Muscle of leg (tissue), 11 donors: ENCODE results near the gene FBN1. TPM values are rescaled to one million over a fixed set of nuclear protein-coding genes. Genes with fewer than 3 reads are reported as not detected.

ENCODE experiments used
- DNase-seq: peaks from one replicate; pipeline ENCODE4 v3.0.0; 2013
- H3K27ac ChIP-seq: one replicate; pipeline ENCODE4 v1.5.1; 2013; ENCODE audit warnings: mild to moderate bottlenecking, low read length, control low read depth
- H3K27me3 ChIP-seq: one replicate; pipeline ENCODE4 v1.6.1; 2013; ENCODE audit warnings: low read length; ENCODE audit not compliant: control insufficient read depth, insufficient read depth
- H3K36me3 ChIP-seq: one replicate; pipeline ENCODE4 v1.6.1; 2013; ENCODE audit warnings: low read length; ENCODE audit not compliant: control insufficient read depth, insufficient read depth
- H3K4me1 ChIP-seq: one replicate; pipeline ENCODE4 v1.6.1; 2013; ENCODE audit warnings: low read length; ENCODE audit not compliant: control insufficient read depth, insufficient read depth
- H3K4me3 ChIP-seq: one replicate; pipeline ENCODE4 v1.5.1; 2013; ENCODE audit warnings: low read length, control low read depth
- H3K9me3 ChIP-seq: replicated peaks from 2 replicates; pipeline ENCODE4 v1.6.1; 2013; ENCODE audit warnings: low read depth, low read length; ENCODE audit not compliant: control insufficient read depth
- WGBS: methylation state at CpG from one replicate; pipeline ENCODE4 v1.1.5; 2013; ENCODE audit warnings: missing lambda C conversion rate; ENCODE audit not compliant: insufficient coverage; 5-methylcytosine and 5-hydroxymethylcytosine counted together
- polyA plus RNA-seq, 8 donors: library from polyadenylated mRNA; unstranded; fragments of 120-200 nt; gene quantifications; one replicate each; pipeline versions ENCODE4 v1.2.1 to v1.2.3, GENCODE V29; 2013; ENCODE audit warnings: inconsistent platforms in 1 of 8, low replicate concordance in 1 of 8; ENCODE audit not compliant: insufficient read length in 8 of 8, insufficient read depth in 1 of 8
- total RNA-seq: library from RNA; stranded (reverse); fragments of 120-200 nt; gene quantifications from one replicate; pipeline ENCODE4 v1.2.4, GENCODE V29; 2013

Gene FBN1
- total and polyA plus RNA-seq, 9 donors: 137 to 392 (median 243) TPM

DNA sequence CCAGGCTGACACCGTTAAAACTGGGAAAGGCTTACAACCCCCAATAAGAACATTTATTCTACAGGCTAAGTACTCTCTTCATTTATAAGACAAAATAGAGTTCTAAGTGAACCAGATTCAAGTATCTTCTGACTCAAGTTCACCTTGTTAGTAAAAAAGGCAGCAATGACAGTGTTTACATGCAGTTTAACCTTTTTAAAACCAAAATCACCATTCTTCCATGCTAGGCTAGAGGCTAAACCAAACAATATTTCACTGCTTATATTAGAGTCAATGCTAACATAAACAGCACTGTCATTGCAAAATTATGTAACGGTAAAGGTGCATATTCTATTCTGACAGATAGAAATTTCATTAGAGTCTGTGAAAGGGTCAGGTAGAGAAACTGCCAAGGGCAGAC is 118.0 kb downstream of the FBN1 start:
- peaks cover 43% of the 10 kb centered on the region for H3K36me3 ChIP-seq
- no CpG with 5 or more reads among the region's 2 CpGs for WGBS
- no peak for DNase-seq

DNA sequence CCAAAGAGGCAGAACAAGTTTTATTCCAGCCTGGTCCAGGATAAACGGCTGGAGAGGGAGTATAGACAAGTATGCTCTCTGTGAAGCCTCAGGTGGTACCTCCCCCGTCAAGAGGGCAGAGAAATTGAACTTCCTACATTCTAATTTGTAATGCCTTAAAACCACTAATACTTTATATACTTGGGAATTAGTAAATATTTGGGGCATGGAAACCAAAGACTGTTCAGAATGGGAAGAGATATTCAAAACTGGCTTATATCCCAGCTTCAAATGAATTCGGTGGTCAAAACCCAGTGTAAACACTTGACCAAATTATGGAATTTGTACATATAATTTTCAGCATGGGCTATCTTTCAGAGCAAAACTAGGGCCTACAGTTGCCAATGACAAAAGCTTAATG is 122.6 kb downstream of the FBN1 start:
- Histone ChIP-seq H3K27me3 (no peaks in the 10 kb centered on the region), H3K9me3 (no peaks in the 10 kb centered on the region), H3K27ac (no peak overlapping the region), H3K4me3 (no peak overlapping the region), H3K4me1 (peaks cover 3% of the 10 kb centered on the region), H3K36me3 (peaks cover 32% of the 10 kb centered on the region)
- DNase-seq: no peak
- no CpG with 5 or more reads among the region's 3 CpGs for WGBS

More for the DNA sequence above, 118.0 kb downstream of the FBN1 start:
- Histone ChIP-seq H3K27ac (no peak overlapping the region), H3K4me3 (no peak overlapping the region), H3K9me3 (no peaks in the 10 kb centered on the region), H3K27me3 (no peaks in the 10 kb centered on the region), H3K4me1 (no peaks in the 10 kb centered on the region)

DNA sequence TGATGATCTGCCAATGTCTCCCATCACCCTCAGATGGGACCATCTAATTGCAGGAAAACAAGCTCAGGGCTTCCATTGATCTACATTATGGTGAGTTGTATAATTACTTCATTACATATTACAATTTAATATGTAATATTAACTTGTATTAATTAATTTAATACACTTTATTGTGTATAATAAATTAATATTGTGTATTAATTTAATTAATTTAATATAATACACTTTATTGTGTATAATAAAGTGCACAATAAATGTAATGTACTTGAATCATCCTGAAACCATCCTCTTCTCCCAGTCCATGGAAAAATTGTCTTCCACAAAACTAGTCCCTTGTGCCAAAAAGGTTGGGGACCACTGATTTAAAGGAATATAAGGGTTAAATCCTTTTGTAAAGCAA is 123.4 kb downstream of the FBN1 start:
- Histone ChIP-seq H3K9me3 (no peaks in the 10 kb centered on the region), H3K27ac (no peak overlapping the region), H3K4me3 (no peak overlapping the region), H3K4me1 (peaks cover 3% of the 10 kb centered on the region), H3K36me3 (peaks cover 29% of the 10 kb centered on the region), H3K27me3 (no peaks in the 10 kb centered on the region)
- DNase-seq: no peak

DNA sequence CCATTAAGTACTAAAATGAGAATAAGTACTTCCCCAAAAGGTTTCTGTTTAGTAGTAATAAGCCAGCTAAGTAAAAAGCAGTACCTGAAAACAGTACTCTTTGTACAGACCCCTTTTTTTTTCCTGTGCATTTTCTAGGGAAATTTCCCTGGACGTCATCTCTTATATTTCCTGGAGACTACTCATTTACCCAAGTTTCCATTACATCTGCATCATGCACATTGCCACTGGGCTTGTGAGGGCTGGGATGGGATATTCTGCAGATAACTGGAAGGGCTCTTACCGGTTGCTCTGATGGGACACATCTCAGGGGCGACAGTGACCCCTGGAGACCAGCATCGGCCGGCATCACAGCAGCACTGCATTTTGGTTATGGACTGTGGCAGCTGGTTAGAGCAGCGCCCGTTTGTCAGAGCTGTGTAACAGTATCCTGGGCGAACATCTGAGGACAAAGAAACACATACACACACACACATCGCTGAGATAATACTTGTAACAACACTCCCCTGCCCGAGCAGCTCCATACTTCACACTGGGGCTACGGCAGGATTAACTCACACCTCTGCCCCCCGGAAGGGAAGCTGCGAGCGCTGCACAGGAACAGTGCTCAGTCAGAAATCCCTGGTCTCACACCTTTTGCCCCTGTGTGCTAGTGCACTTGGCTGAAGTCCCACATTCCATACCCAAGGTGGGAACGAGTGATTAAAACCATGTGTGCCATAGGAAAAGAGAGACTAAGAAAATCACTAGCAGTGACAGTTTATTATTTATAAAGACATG is 124.9 kb downstream of the FBN1 start:
- H3K9me3 ChIP-seq: no peaks in the 10 kb centered on the region
- peak; percentile 69 for DNase-seq
- peaks cover 24% of the 10 kb centered on the region for H3K36me3 ChIP-seq
- H3K27me3 ChIP-seq: no peaks in the 10 kb centered on the region
- no peak overlapping the region for H3K27ac ChIP-seq
- 61% methylated on average over 7 of the region's 15 CpGs for WGBS
- no peak overlapping the region for H3K4me3 ChIP-seq
- peaks cover 5% of the 10 kb centered on the region for H3K4me1 ChIP-seq

GRCh38 chr15:48516121-48516520 is 129.4 kb downstream of the FBN1 start:
- peaks cover 9% of the 10 kb centered on the region for H3K4me1 ChIP-seq
- DNase-seq: peak; percentile 63
- no peaks in the 10 kb centered on the region for H3K9me3 ChIP-seq
- H3K4me3 ChIP-seq: no peak overlapping the region
- peaks cover 20% of the 10 kb centered on the region for H3K36me3 ChIP-seq
- 50% methylated on average over 3 of the region's 3 CpGs for WGBS
- no peaks in the 10 kb centered on the region for H3K27me3 ChIP-seq
- H3K27ac ChIP-seq: no peak overlapping the region

- Histone ChIP-seq H3K27me3 (no peaks in the 10 kb centered on the region), H3K27ac (no peak overlapping the region), H3K4me1 (peaks cover 6% of the 10 kb centered on the region), H3K36me3 (peaks cover 20% of the 10 kb centered on the region), H3K4me3 (no peak overlapping the region), H3K9me3 (no peaks in the 10 kb centered on the region)
- peak; percentile 39 for DNase-seq
- WGBS: no CpG with 5 or more reads among the region's 2 CpGs
These were observed 130.0 kb downstream of the FBN1 start for GRCh38 chr15:48515500-48515899.

DNA sequence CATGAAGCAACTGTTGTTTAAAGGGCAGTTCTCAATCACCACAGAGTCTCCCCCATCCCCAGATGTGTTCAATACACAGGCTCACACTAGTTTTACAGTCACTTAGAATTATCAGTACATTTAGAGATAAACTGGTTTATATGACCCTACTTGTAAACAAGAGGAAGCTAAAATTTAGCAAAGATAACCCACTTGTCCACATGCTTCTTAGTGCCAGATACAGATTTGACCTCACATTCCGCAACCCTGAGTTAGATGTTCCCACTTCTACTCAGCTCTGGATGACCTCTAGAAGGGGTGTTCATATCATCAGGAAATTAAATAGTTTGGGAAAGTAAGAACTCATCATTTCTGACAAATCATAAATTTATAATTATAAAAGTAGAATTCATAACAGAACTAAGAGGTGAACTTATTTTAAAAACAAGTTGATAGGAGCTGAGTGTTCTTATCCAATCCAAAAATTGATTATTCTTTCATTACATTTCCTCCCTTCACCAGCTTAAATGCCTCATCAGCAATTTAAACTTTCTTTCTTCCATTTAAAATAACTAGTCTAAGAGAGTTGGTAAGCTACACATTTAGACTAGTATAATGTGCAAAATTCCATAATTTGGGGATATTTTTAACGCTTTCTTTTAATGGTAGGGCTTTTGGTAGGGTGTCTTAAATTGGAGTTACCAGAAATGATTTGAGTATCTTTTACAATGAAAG is 131.2 kb downstream of the FBN1 start:
- Histone ChIP-seq H3K4me3 (no peak overlapping the region), H3K27me3 (no peaks in the 10 kb centered on the region), H3K36me3 (peaks cover 19% of the 10 kb centered on the region), H3K9me3 (no peaks in the 10 kb centered on the region), H3K4me1 (peaks cover 6% of the 10 kb centered on the region), H3K27ac (no peak overlapping the region)
- no CpG with 5 or more reads among the region's 2 CpGs for WGBS
- DNase-seq: no peak

- Histone ChIP-seq H3K4me1 (peaks cover 4% of the 10 kb centered on the region), H3K9me3 (no peaks in the 10 kb centered on the region), H3K27me3 (no peaks in the 10 kb centered on the region), H3K4me3 (no peak overlapping the region), H3K36me3 (peaks cover 26% of the 10 kb centered on the region), H3K27ac (no peak overlapping the region)
- no peak for DNase-seq
- WGBS: 79% methylated on average over 4 of the region's 6 CpGs
These were observed 134.5 kb downstream of the FBN1 start for GRCh38 chr15:48510976-48511375.

DNA sequence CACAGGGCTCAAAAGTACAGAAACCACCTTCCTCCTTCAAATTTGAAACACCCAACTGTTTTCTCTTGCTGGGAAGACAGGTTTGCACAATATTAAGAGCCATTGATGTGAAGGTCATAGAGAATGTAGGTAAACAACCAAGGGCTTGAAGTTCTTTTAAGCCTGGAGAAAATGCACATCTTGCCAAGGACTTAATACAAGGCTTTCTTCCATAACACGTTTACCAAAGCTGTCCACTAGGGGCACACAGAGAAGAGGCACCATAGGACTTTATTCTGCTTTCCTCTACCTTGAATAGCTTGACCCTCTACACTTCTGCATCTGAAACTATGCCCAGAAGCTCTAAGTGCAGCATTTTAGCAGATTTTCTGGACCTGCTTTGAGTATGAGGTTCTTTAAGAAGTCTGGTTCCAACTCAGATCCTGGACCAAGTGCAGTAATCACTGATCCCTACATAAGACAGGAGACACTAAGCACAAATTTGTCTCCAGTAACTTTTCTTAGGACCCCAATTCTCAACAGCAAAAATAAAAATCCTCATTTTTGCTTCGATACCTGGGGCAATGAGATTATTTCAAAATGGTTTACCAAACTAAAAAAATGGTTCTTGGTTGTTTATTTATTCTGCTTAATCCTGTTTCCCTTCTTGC is 138.0 kb downstream of the FBN1 start:
- H3K4me1 ChIP-seq: no peaks in the 10 kb centered on the region
- peak; percentile 70 for DNase-seq
- H3K36me3 ChIP-seq: peaks cover 31% of the 10 kb centered on the region

DNA sequence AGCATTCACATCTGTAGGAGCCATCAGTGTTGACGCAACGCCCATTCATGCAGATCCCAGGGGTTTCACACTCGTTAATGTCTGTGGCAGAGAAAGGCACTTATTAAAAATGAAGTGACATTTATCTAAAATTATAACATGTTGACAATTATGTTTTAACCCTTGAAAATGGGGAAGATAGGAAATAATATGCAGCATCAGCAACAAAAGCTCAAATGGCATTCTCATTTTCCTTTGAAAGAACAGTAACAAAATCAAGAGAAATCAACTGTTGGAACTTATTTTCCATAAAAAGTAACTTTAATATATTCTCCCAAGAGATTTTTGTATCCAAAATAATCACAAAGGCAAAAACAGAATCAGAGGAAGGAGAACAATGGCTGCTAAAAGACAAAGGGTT is 140.4 kb downstream of the FBN1 start:
- Histone ChIP-seq H3K9me3 (no peaks in the 10 kb centered on the region), H3K27me3 (no peaks in the 10 kb centered on the region), H3K4me1 (no peaks in the 10 kb centered on the region), H3K27ac (no peak overlapping the region), H3K4me3 (no peak overlapping the region), H3K36me3 (peaks cover 46% of the 10 kb centered on the region)
- DNase-seq: no peak
- WGBS: no CpG with 5 or more reads among the region's 3 CpGs

More for the DNA sequence above, 138.0 kb downstream of the FBN1 start:
- Histone ChIP-seq H3K27ac (no peak overlapping the region), H3K4me3 (no peak overlapping the region), H3K9me3 (no peaks in the 10 kb centered on the region), H3K27me3 (no peaks in the 10 kb centered on the region)
- WGBS: 0% methylated on average over 1 of the region's 2 CpGs
